IPS-NIHi11 (cell line): ENCODE measurements around the gene IL1RAPL1.

Source experiments
- DNase-seq: peaks from one replicate; pipeline ENCODE4 v3.0.0; 2012; ENCODE audit warnings: mixed read lengths, low spot score

Gene IL1RAPL1

DNA sequence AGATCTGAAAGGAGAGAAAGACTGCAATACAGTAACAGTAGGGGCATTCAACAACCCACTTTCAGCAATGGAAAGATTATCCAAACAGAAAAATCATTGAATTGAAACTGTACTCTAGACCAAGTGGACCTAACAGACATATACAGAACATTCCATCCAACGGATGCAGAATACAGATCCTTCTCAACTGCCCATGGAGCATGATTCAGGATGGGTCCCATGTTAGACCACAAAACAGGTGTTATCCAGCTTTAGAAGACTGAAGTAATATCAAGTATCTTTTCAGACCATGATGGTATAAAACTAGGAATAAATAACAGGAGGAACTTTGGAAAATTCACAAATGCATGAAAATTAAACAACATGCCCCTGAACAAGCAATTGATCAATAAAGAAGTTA is 1060.9 kb downstream of the IL1RAPL1 start:
- DNase-seq = no peak

- no peak for DNase-seq
Observed at GRCh38 chrX:29652484-29652883, 1065.2 kb downstream of the IL1RAPL1 start.

DNA sequence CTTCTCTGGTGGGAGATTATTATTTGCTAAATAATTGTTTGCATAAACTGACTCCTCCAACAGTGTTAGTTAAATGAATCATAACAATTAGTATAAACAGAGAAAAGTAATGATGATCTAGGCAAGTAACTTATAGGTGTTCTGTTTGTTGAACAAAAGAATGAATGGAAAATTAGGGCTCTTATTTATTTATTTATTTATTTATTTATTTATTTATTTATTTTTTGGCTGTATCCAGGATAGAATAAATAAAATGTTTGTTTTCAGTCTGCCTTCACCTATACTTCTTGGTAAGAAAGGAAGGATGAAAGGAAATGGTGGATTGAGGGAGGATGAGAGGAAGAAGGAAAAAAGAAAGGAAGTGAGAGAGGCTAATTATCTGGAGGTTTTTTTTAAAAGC is 1066.5 kb downstream of the IL1RAPL1 start:
- no peak for DNase-seq

- no peak for DNase-seq
Observed at GRCh38 chrX:29659911-29660310, 1072.7 kb downstream of the IL1RAPL1 start.

GRCh38 chrX:29661290-29661689 is 1074.0 kb downstream of the IL1RAPL1 start:
- DNase-seq = no peak

DNA sequence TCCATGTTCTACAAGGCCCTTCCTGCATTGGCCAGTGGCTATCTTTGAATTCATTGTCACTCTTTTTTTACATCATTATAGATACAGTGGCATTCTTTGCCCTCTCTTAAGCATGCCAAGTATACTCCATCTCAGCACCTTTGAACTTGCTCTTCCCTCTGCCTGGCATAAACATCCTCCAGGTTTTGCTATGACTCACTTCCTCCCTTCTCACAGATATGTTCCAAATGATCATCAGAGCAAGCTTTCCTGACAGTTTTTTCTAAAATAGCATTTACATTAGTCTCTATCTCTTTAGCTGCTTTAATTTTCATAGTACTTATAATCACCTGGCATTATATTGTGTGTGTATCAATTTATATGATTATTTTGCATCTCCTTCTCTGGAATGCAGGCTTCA is 1074.9 kb downstream of the IL1RAPL1 start:
- DNase-seq = no peak

DNA sequence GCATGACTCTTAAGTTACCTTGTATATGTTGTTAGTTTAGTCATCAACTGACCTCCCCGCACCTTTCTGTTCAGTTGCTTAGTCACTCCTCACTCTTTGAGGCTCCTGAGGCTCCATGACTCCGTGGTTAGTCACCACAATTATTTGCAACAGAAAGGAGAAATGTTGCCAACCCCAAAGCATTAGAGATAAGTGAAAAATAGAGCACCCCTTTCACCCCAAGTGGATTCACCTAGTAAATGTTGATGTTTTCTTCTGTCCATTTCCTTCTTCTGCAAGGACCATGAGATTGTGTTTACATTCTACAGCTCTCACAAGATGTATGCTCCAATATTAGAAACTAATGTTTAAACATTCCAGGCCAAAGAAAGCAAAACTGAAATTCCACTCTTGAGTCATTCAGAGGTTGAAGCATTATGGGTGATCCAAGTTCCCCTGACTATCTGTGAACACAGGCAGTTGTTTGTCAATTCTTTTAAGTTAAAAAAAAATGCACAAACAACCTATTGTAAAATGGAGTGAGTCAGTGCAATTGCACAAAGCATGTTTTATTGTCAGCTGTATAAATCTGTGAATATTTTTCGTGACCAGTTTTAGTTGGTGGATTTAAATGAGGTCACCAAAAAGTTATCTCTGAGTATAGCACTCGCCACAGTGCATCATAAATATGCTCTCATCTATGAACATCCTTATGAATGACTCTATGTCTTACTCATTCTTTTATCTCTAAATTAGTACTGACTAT is 1075.7 kb downstream of the IL1RAPL1 start:
- DNase-seq = no peak

DNA sequence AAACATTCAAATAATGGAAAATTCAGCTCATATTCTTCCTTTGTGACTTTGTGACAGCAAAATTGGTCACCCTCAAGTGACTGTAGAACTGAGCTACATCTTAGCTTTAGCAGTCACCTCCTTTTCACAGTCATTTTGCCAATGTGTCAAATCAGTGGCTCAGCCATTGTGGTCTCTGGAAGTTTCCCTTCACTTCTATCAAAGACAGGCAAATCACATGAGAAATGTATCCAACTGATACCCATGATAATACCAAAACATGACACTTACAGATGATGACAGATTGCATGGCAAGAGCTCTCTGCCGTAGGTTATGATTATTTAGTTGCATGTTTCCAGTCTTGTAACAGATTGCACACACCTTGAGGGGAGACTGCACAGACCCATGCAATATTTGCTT is 1078.3 kb downstream of the IL1RAPL1 start:
- no peak for DNase-seq

- DNase-seq = no peak
Observed at GRCh38 chrX:29666366-29666765, 1079.1 kb downstream of the IL1RAPL1 start.

- no peak for DNase-seq
Observed at GRCh38 chrX:29671421-29671820, 1084.2 kb downstream of the IL1RAPL1 start.

GRCh38 chrX:29687687-29688086 is 1100.4 kb downstream of the IL1RAPL1 start:
- no peak for DNase-seq

GRCh38 chrX:29690061-29690460 is 1102.8 kb downstream of the IL1RAPL1 start:
- no peak for DNase-seq

- no peak for DNase-seq
Observed at GRCh38 chrX:29691044-29691443, 1103.8 kb downstream of the IL1RAPL1 start.

GRCh38 chrX:29693912-29694311 is 1106.7 kb downstream of the IL1RAPL1 start:
- no peak for DNase-seq

DNA sequence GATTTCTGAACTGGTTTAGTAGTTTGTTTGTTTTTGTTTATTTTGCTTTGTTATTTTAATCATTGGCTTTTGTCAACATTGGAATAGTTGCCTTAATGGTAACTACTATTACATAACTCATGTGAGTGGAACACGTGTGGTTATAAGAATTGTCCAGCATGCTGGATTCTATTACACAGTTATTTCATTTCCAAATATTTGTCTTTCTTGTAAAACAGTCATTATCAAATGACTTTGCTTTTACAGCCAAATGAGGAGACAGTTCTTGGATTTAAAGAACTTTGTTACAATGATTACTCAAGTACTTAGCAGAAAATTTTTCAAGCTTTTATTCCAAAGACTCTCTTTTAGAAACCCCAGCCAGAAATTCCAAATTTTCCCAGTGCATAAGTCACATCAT is 1112.0 kb downstream of the IL1RAPL1 start:
- DNase-seq = no peak

GRCh38 chrX:29707088-29707487 is 1119.8 kb downstream of the IL1RAPL1 start:
- DNase-seq = no peak

- DNase-seq = no peak
Observed at GRCh38 chrX:29721152-29721551, 1133.9 kb downstream of the IL1RAPL1 start.

DNA sequence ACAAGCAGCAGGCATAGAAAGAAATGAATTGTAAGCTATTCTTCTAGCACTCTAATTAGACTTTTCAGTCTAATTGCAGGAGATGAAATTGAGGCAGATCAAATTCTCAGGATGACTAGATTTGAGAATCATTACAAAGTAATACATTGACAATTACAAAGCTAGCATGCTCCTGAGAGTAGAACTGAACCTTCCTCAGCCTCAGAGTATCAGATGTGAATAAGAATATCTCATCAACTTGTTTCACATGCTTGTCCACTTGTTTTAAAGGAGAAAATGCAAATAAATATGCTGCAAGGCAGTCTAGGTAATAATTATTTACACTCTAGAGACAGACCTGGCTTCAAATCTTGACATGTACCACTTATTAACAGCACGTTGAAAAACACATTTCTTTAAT is 1137.1 kb downstream of the IL1RAPL1 start:
- no peak for DNase-seq

GRCh38 chrX:29726811-29727210 is 1139.6 kb downstream of the IL1RAPL1 start:
- DNase-seq = no peak

- no peak for DNase-seq
Observed at GRCh38 chrX:29728639-29729038, 1141.4 kb downstream of the IL1RAPL1 start.

DNA sequence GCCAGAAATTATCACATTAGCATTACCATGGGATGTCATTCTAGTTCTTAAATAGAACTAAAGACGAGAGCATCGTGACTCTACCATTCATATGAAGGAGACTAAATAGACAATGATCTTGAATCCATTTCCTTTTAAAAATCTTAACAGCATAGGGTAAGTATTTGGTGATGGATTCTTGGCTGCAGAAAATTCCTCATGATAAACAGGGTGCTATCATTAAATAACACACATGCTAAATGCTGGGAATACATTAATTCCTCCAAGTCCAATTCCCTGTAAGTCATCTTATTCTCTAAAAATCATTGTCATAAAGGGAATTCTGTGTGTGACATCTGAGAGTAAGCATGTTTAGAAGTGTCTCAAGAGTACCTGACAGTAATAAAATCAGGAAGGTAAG is 1157.7 kb downstream of the IL1RAPL1 start:
- DNase-seq = no peak

DNA sequence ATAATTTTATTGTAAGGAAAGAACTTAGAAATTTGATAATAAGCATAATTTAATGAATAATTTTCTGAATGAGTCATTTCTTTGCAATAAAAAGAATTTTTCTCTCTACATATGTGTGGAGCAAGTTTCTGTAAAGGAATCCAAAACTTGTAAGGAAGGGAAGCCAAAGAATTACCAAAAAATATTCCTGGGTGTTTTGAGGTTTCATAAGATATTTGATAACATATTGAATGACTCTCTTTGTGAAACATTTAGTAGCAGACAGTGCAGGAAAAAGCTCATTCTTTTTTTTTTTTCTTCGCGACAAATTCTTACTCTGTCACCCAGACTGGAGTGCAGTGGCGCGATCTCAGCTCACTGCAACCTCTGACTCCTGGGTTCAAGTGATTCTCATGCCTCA is 1159.1 kb downstream of the IL1RAPL1 start:
- no peak for DNase-seq

GRCh38 chrX:29762006-29762405 is 1174.8 kb downstream of the IL1RAPL1 start:
- DNase-seq = no peak

- no peak for DNase-seq
Observed at GRCh38 chrX:29775890-29776289, 1188.6 kb downstream of the IL1RAPL1 start.
